ENCODE results near the gene SNX27. TPM values are rescaled to one million over a fixed set of nuclear protein-coding genes. Genes with fewer than 3 reads are reported as not detected.

The SNX27 gene
- total RNA-seq, 1 experiment from 2014 or later = 42.2 TPM

GRCh38 chr1:151593730-151594129, 18.1 kb upstream of the SNX27 start:
- Histone ChIP-seq H3K4me1 (ENCODE audit: control insufficient read depth in 1 of 2, insufficient read depth in 2 of 2, low read length in 2 of 2) (peaks cover 3 to 13% of the 10 kb centered on the region in 2 experiments; a peak in 3 of 4 replicates), H3K27ac (ENCODE audit: low read depth, low read length) (no peak overlapping the region), H3K4me2 (ENCODE audit: low read length) (peak overlapping the region; percentile 40), H3K79me2 (ENCODE audit: insufficient read depth, low read length) (no peaks in the 10 kb centered on the region), H3K9ac (ENCODE audit: low read length) (no peak overlapping the region), H3K9me2 (ENCODE audit: insufficient read depth) (no peaks in the 10 kb centered on the region), H3K9me3 (ENCODE audit: control insufficient read depth in 1 of 2, insufficient read depth in 1 of 2, low read depth in 1 of 2, low read length in 2 of 2) (no peaks in the 10 kb centered on the region), H3K27me3 (ENCODE audit: insufficient read depth, low read length) (no peaks in the 10 kb centered on the region), H2AFZ (ENCODE audit: low read depth, low read length, poor library complexity, severe bottlenecking) (peak overlapping the region; percentile 100), H4K20me1 (ENCODE audit: insufficient read depth) (no peaks in the 10 kb centered on the region), H3K36me3 (ENCODE audit: control insufficient read depth in 1 of 2, insufficient read depth in 2 of 2, low read length in 2 of 2) (no peaks in the 10 kb centered on the region), H3K4me3 (replicated peaks in 1 of 2; ENCODE audit: low read depth in 1 of 2, low read length in 2 of 2) (no peak overlapping the region)
- TF ChIP-seq, protein P1, sequence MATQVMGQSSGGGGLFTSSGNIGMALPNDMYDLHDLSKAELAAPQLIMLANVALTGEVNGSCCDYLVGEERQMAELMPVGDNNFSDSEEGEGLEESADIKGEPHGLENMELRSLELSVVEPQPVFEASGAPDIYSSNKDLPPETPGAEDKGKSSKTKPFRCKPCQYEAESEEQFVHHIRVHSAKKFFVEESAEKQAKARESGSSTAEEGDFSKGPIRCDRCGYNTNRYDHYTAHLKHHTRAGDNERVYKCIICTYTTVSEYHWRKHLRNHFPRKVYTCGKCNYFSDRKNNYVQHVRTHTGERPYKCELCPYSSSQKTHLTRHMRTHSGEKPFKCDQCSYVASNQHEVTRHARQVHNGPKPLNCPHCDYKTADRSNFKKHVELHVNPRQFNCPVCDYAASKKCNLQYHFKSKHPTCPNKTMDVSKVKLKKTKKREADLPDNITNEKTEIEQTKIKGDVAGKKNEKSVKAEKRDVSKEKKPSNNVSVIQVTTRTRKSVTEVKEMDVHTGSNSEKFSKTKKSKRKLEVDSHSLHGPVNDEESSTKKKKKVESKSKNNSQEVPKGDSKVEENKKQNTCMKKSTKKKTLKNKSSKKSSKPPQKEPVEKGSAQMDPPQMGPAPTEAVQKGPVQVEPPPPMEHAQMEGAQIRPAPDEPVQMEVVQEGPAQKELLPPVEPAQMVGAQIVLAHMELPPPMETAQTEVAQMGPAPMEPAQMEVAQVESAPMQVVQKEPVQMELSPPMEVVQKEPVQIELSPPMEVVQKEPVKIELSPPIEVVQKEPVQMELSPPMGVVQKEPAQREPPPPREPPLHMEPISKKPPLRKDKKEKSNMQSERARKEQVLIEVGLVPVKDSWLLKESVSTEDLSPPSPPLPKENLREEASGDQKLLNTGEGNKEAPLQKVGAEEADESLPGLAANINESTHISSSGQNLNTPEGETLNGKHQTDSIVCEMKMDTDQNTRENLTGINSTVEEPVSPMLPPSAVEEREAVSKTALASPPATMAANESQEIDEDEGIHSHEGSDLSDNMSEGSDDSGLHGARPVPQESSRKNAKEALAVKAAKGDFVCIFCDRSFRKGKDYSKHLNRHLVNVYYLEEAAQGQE (IDR thresholded peaks at IDR 0.05; ENCODE audit: low read depth) = no peak
- TF ChIP-seq, protein P2, sequence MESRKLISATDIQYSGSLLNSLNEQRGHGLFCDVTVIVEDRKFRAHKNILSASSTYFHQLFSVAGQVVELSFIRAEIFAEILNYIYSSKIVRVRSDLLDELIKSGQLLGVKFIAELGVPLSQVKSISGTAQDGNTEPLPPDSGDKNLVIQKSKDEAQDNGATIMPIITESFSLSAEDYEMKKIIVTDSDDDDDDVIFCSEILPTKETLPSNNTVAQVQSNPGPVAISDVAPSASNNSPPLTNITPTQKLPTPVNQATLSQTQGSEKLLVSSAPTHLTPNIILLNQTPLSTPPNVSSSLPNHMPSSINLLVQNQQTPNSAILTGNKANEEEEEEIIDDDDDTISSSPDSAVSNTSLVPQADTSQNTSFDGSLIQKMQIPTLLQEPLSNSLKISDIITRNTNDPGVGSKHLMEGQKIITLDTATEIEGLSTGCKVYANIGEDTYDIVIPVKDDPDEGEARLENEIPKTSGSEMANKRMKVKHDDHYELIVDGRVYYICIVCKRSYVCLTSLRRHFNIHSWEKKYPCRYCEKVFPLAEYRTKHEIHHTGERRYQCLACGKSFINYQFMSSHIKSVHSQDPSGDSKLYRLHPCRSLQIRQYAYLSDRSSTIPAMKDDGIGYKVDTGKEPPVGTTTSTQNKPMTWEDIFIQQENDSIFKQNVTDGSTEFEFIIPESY (IDR thresholded peaks at IDR 0.05; ENCODE audit: extremely low read depth, insufficient replicate concordance, low read length) = no peak
- TF ChIP-seq EZH2phosphoT487 (IDR thresholded peaks at IDR 0.05; ENCODE audit: borderline replicate concordance) = no peak
- TF ChIP-seq JUND (IDR thresholded peaks at IDR 0.05) = no peak
- no peak for TF ChIP-seq SRF (IDR thresholded peaks at IDR 0.05; ENCODE audit: low read depth)
- no peak for TF ChIP-seq ELF1 (IDR thresholded peaks at IDR 0.05; ENCODE audit: borderline replicate concordance, low read depth)
- TF ChIP-seq MAX (IDR thresholded peaks at IDR 0.05) = no peak
- no peak for TF ChIP-seq RAD21 (IDR thresholded peaks at IDR 0.05; ENCODE audit: low read depth)
- TF ChIP-seq TCF7L2 (IDR thresholded peaks at IDR 0.05; ENCODE audit: borderline replicate concordance, extremely low read depth, insufficient read depth, insufficient read length) = no peak
- no peak for TF ChIP-seq POLR2AphosphoS5 (IDR thresholded peaks at IDR 0.05; ENCODE audit: low read depth, low read length)
- TF ChIP-seq CBX3 (IDR thresholded peaks at IDR 0.05; ENCODE audit: low read depth) = no peak
- RAD21 ChIA-PET (ENCODE audit: low non-redundant PET in 1 of 2, low total read pairs in 2 of 2, uncharacterized antibody in 2 of 2, unreplicated experiment in 2 of 2) = no interaction called here
- CTCF ChIA-PET = interaction anchor here (0.7 to 2.1 kb wide), 13 partner anchors 8 to 312 kb away, joined by 3 to 13 read pairs (median 4); partner anchors contain the start of gene TUFT1
- POLR2A ChIA-PET = interaction anchor here (1.0 to 1.5 kb wide), 3 partner anchors 14 to 54 kb away, joined by 4 to 5 read pairs (median 5); no protein-coding TSS in a partner anchor
- no TSS peak for BruUV-seq (replicated peaks)
- DNase-seq (ENCODE audit: low read depth, low spot score) (no peak), ATAC-seq (peak; percentile 46)
- intact Hi-C loops (cut with micrococcal nuclease) = loop anchor here (1.0 to 5.0 kb wide), 4 partner anchors 136 to 243 kb away; partner anchors contain the start of gene POGZ

Data from HCT116 (cell line).